NCI-H446 (cell line): Measurements from ENCODE around the gene GHRH.

Source experiments
- DNase-seq, 2 experiments: peaks; one replicate each; lab custom pipeline; 2025; lab: John Stamatoyannopoulos, UW

The GHRH gene, protein sequence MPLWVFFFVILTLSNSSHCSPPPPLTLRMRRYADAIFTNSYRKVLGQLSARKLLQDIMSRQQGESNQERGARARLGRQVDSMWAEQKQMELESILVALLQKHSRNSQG

DNA sequence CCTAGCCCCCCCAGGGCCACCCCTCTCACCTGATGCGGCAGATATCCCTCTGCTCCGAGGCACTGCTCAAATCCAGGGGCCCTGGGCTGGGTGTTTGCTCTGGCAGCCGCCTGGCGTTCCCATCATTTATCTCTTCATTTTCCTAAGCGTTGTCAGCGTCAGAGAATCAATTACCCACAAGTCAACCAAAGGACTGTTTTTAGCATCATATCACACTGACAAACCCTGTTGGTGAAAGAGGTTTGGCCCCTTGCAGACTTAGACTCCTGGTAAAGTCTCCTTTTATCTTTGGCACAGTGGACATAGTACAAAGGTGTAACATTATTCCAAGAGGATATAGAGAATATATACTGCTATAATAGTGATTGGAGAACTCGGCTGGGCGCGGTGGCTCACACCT is at the start of gene GHRH:
Gene GHRH, minus strand, starts transcription at position 101 of the 400 bp plus-strand sequence. CDS start 4,925 bp downstream, outside the sequence.
- no peak for DNase-seq

DNA sequence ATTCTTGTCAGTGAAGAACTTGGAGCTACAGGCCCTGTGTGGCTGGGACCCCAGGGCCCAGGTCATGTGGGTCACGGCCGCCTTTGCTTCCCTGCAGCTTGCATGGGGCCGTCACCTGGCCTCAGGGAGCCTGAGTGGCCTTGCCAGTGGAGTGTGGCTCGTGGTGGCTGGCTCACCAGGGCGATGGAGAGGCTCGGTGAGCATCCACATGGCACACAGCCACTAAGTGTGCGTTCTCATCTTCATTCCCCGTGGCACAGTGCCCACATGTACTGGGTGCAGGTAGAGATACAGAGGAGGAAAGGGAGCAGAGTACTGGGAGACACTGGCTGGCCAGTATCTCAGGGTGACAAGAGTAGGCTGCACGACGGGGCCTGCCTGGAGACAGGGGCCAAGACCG is 49.3 kb upstream of the GHRH start:
- no peak for DNase-seq

DNA sequence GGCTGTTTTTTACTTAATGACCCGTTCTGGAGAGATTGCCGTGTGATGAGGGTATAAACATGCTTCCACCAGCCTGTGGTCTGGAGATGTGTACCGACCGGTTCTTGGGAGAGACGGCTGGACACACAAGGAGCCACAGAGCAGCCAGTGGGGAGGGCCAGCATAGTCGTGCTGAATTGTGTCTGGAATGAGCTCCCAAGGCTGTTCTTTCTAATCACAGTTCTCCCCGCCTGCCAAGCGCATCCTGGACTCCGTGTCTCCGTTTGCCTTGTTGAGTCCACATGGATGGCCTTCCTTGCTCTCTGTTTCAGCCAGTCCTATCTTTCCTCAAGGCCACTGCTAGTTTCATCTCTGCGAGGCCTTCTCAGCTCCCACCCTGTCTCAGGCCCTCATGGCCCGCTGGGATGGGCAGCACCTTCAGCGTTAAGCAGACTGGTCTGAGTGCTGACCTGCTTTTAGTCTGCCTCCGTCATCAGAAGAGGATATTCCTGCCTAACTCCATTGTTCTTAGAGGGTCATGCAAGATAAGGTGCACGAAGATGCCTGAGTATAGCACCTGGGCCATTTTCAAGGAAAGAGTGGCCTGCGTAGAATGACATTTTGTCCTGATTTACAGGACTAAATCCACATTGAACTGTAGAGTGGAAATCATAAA is 48.4 kb upstream of the GHRH start:
- no peak for DNase-seq

DNA sequence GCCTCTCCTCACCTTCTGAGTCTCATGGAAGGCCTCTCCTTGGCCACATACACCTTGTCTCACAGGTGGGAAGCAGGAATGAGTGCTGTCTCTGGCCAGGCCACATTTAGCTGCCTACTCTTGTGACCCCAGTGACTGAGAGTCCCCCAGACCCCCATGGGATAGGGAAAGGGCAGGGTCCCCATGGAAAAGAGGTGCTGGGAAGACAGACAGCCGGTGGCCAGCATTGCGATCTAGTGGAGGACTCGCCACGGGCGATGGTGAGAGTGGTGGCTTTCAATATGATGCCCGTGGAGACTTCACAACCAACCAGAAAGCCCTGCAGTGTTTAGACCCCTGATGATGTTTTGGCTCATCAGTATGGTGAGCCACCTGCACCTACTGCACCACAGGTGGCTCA is 47.7 kb upstream of the GHRH start:
- DNase-seq, result no peak

DNA sequence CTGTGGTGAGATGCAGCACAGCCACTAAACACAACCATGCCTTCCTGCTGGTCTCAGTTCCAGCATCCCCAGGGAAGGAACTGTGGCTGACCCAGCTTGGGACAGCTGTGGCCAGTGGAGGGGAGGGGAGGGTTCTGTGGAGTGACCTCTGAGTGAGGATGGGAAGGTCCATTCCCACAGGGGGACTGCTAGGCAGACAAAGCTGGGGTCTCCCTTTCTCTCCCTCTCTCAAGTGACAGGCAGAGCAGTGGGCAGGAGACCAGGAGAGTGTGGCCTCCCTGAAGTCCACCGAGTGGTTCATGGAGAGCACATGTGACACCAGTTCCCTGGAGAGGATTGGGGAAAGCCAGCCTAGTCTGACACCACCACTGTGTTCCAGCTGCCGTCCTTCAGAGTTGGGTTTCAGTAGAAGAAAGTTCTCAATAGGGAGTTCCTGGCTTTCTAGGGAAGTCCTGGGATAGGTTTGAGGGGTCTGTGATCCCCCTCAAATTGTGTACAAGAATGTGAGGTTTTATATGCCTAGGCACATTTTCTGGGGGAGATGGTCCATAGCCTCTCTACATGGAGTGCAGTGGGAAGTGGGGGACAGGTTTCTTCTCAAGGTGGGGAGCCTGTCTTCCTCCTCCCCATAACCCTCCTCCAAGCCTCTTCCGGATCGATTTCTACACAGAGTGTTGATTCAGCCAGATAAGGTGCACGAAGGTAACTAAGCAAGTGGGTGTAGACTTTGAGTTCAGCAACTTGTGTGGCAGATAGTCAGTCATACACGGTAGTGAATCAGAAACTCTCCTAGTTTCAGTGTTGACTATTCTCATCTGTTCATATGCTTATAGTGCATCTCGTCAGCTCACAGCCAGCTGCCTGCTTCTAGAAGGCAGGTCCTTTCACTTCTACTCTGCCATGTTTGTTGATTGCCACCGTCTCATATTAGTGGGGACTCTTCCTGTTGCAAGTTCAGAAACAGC is 46.8 kb upstream of the GHRH start:
- DNase-seq, result no peak

DNA sequence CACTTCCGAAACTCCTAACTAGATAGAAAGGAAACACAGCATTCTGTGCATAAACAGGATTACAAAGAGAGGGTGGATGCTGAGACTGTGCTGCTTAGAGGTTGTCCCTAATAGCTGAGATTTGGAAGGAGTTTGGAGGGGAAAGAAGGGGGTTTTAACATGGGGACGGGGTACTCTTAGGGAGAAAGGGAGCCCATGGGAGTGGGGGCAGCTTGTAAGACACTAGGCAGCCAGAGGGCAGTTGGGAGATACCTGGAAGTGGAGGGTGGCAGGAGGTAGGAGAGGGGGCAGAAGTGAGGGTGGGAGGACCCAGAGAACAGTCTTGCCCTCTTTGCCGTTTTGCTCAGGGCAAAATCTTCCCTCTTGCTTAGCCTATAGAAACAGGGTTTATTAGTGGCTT is 44.2 kb upstream of the GHRH start:
- DNase-seq, result no peak

DNA sequence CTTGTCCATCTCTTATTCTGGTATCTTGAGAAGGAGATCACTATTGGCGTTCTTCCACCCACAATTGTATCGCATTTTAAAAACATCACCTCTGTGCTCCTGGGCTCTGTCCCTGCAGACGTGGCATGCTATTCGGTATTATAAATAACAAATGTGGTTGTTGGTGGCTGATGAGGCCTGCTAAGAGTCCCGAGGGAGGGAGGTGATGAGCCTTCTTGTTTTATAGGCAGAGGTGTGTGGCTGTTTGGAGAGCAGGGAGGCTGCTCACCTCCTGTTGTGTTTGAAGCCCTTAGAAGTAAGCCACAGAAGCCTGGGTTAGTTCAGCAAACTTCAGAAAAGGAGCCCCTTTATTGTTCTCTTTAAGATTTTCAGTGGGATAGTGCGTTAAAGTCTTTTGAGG is 43.5 kb upstream of the GHRH start:
- DNase-seq, result no peak

DNA sequence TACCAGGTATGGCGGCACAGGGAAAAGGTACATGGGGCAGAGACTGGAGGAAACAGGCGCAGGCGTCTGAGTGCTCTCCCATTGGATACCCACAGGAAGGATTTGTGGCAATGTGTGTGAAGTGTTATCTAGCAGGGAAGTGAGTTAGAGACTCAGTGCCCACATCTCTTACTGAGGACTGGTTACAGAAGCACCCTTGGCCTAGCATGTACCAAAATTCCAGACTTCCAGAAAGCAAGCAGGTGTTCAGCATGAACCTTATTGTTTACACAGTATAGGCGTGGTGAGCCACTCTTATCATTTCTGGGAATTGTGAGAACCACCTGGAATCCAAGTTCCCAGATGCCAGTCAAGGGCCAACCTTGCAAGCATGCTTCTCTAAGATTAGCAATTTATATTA is 42.0 kb upstream of the GHRH start:
- DNase-seq, result no peak

DNA sequence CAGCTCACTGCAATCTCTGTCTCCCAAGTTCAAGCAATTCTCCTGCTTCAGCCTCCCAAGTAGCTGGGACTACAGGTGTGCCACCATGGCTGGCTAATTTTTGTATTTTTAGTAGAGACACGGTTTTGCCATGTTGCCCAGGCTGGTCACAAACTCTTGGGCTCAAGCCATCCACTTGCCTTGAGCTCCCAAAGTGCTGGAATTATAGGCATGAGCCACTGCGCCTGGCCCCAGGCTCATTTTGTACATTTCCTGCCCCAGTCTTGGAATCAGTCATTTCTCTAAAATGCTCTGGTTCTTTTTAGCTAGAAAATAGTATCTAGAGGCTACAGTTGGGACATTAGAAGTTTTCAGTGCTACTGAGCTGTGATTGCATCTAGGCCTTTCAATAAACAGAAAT is 41.4 kb upstream of the GHRH start:
- DNase-seq, result no peak

DNA sequence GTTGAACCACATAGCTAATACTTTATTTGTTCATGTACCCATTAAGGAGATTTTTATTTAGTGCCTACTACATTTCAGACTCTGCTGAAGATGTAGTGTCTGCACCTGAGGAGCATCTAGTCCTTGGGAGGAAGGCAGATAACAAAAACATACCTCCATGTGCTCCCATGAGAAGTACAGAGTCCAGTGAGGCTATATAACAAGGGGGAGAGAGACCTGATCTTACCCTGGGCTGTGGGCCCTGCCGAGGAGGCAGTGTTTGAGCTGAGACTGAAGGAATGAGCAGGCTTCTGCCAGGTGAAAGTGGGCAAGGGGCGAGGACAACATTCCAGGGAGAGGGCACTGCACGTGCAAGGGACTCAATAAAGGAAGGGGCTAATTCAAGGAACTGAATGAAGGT is 39.9 kb upstream of the GHRH start:
- DNase-seq, result no peak

DNA sequence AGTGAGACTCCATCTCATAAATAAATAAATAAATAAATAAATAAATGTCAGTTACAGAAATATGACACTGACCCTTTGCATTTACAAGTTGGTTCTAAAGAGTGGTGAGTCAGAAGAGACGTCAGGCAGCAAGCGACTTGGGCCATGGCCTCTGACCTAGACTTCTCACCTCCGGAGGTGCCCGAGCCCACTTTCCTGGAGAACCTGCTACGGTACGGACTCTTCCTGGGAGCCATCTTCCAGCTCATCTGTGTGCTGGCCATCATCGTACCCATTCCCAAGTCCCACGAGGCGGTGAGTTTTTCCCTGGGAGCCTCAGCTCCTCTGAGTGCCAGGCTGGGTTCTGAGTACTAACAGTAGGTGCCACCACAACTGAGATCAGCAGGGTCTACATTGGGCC is 39.5 kb upstream of the GHRH start:
- DNase-seq, result no peak

DNA sequence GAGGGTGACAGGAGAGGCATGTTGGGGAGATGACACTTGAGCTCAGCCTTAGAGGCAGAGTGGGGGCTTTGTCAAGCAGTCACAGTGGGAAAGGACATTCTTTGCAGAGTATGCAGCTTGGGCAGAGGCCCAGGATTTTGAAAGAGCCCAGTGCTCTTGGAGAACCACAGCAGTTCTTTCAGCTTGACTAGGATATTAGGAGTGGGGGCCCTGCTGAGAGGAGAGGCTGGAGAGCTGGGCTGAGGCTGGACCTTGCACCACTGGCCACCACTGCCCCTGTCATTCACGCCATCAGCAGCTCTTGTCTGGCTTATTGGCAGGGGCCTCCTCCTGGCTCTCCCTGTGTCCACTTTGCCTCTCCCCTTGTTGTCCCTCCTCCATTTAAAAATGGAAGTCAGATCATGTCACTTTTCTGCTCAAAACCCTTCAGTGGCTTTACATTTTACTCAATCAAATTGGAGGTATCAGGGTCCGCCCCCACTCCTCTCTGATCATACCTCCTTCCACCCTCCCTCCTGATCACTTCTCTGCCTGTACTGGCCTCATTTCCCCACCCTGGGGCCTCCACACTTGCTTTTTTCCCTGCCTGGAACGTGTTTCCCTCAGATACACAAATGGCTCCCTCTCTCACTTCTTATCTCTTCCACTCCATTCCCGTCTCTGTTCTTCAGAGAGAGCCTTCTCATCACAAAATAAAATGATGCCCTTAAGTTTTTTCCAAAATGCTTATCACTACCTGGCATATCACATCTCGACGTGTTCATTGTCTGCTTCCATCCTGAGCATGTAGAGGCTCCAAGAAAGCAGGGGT is 38.3 kb upstream of the GHRH start:
- no peak for DNase-seq

DNA sequence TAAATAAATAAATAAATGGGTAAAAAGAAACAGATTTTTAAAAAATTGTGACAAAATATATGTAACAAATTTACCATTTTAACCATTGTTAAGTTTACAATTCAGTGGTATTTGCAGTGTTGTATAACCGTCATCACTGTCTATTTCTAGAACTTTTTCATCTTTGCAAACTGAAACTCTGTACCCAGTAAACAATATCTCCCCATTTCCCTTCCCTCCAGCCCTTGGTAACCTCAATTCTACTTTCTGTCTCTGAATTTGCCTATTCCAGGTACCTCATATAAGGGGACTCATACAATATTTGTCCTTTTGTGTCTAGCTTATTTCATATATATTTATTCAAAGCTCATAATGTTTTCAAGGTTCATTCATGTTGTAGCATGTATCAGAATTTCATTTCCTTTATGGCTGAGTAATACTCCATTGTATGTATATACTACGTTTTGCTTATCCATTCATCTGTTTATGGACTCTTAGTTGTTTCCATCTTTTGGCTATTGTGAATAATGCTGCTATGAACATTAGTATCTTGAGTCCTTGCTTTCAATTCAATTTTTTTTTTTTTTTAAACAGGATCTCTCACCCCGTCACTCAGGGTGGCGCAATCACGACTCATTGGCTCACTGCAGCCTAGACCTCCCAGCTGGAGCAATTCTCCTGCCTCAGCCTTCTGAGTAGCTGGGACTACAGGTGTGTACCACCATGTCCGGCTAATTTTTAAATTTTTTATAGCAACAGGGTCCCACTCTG is 36.8 kb upstream of the GHRH start:
- DNase-seq, result no peak

DNA sequence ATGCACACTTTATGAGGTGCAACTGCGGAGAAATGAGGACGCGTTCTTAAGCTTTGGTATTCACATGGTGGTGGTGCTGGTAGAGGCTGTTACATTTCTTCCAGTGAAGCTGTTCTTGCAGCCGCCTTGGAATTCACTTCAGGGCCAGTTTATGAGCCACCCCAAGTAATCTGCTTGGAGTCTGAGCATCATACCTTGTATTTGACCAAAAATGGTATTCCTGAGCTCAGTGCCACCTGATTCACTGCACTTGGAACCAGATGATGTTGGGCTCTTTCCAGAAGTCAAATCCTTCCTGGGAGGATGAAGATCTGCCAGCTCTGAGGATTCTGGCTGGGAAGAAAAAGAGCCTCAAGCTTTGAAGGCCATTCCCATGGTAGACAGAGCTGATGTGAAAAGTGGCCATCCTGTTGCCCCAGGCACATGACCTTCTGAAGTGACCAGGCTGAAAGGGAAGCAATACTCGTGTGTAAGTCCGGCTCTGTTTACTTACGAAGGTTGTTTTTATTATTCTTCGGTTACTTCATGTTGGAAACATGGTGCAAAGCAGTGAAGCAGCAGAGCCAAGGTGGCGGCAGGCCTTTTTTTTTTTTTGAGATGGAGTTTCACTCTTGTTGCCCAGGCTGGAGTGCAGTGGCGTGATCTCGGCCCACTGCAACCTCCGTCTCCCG is 35.6 kb upstream of the GHRH start:
- DNase-seq, result peak in 1 of 2 experiments; percentile 32

DNA sequence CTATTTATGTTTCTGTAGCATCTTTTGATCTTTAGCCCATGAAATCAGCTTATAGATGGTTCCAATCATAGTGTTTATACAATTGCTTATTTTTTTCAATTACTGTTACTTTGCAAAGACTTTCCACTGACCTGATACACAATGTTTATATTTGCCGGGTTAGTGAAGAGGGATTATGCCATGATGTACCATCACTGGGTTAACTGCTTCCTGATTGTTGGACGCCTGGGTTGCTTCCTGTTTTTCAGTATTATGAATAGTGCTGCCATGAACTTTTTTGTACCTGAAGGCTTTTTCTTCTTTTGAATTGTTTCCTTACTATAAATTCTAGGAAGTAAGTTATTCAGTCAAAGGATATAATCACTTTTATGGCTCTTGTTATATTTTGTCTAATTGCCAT is 34.8 kb upstream of the GHRH start:
- DNase-seq, result no peak

DNA sequence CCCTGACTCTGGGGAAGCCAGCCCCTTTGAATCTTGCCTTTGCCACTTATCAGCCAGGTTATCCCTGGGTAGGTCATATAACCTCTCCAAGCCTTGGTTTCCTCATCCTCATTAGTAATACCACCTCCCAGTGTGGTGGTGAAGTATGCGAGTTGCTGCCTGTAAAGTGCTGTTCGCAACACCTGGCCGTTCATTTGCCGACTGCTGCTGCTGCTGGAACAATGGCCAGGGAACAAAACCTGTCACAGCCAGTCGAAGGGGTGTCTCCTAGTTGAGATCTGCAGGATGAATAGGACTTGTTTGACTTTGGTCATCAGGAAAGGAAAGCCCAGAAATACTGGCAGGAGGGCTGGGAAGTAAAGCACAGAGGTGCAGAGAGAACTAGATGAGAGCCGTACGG is 34.0 kb upstream of the GHRH start:
- DNase-seq, result no peak

DNA sequence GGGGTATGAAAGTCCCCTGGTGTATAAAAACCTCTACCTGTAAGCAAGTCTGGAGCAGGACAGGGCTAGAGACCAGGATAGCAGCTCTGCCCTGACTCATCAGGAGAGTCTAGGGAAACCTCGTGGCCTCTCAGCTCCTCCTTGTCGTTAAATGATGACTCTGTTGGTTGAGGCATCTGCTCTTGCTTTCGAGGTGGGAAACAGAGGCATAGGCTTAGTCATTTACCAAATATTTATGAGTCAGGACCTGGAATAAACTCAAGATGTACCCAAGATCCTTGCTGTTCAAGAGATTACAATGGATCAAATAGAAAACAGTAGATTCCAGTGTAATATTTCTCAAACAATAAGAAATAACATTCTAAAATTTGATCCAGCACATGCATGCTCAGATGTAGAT is 33.4 kb upstream of the GHRH start:
- DNase-seq, result peak in 1 of 2 experiments; percentile 17

DNA sequence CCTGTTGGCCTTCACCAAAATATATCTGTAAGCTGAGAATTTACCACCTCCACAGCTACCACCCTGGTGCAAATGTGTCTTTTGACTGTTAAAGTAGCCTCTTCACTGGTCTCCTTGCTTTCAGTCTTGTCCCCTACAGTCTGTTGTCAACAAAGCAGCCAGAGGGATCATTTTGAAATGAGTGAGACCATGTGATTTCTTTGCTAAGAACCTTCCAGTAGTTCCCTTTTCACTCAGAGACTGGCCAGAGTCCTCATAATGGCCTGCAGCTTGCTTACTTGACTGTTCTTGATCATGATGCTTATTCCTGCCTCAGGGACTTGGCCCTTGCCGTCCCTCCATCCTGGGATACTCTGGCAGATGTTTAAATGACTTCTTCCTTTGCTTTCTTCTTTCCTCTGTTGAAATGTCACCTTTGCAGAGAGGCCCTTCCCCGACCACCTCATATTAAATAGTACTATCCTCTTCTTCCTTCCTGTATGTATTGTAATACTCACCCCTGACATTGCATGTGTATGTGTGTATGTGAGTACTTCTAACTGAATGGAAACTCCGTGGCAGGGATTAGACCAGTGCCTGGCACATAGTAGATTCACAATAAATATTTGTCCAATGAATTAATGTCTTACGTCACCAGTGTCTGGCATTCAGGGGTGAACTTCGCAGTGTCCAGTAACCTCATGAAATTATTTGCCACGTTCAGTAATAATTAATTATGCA is 32.8 kb upstream of the GHRH start:
- no peak for DNase-seq

DNA sequence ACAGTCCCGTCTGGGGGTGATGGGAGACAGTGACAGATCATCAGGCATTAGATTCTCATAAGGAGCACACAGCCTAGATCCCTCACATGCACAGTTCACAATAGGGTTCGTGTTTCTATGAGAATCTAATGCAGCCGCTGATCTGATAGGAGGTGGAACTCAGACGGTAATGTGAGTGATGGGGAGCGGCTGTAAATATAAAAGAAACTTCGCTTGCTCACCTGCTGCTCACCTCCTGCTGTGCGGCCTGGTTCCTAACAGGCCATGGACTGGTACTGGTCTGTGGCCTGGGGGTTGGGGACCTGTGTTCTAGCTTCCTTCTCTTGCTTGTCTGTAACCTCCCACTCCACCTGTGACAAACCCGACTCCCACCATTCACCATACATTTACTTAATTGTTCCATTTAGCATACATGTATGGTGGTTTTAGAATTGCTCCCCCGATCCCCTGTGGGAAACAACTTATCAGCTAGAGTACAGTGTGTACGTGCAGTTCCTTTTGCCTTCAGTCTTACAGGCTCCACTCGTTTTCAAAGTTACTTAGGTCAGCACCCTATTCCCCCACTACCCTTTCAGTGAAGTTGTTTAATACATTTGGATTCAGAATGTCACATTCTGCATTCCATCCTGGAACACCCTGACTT is 31.8 kb upstream of the GHRH start:
- no peak for DNase-seq

DNA sequence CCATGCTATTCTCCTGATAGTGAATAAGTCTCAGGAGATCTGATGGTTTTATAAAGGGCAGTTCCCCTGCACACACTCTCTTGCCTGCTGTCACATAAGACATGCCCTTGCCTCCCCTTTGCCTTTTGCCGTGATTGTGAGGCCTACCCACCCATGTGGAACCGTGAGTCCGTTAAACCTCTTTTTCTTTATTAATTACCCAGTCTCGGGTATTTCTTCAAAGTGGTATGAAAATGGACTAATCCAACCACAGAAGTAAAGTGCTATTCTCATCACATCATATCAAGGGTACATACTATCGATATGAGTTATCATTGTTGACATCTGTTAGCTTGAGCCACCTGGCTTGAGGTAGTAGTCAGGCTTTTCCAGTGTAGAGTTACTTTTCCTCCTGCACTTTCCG is 30.1 kb upstream of the GHRH start:
- no peak for DNase-seq
